GM12873 (cell line): ENCODE measurements around the gene PRKCB.

ENCODE experiments used
- TF ChIP-seq, protein P1 (sequence below): IDR thresholded peaks from 2 replicates; pipeline ENCODE4 v1.5.1; 2012; ENCODE audit warnings: low read depth, mild to moderate bottlenecking, moderate library complexity, low read length, control low read depth; ENCODE audit not compliant: insufficient read depth; ENCODE audit errors: missing control alignments

Gene PRKCB

GRCh38 chr16:23879735-23880373 is 44.1 kb downstream of the PRKCB start:
- TF ChIP-seq, protein P1, sequence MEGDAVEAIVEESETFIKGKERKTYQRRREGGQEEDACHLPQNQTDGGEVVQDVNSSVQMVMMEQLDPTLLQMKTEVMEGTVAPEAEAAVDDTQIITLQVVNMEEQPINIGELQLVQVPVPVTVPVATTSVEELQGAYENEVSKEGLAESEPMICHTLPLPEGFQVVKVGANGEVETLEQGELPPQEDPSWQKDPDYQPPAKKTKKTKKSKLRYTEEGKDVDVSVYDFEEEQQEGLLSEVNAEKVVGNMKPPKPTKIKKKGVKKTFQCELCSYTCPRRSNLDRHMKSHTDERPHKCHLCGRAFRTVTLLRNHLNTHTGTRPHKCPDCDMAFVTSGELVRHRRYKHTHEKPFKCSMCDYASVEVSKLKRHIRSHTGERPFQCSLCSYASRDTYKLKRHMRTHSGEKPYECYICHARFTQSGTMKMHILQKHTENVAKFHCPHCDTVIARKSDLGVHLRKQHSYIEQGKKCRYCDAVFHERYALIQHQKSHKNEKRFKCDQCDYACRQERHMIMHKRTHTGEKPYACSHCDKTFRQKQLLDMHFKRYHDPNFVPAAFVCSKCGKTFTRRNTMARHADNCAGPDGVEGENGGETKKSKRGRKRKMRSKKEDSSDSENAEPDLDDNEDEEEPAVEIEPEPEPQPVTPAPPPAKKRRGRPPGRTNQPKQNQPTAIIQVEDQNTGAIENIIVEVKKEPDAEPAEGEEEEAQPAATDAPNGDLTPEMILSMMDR, result no peak

DNA sequence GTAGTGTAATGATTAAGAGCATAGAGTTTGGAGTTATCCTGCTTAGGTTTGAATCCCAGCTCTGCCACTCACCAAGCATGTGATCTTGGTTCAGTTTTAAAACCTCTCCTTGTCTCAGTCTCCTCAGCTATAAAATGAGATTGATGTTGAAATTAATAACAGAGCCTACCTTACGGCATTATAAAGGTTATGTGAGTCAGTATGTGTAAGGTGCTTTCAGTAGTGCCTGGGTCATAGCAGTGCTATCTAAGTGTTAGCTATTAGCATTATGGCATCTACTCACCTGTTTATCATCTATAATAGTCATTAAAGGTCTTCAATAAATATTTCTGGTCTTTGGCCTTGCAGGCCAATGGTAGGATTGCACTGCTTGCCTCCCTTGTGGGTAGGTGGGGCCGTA is 53.4 kb downstream of the PRKCB start:
- TF ChIP-seq, protein P1, result no peak

DNA sequence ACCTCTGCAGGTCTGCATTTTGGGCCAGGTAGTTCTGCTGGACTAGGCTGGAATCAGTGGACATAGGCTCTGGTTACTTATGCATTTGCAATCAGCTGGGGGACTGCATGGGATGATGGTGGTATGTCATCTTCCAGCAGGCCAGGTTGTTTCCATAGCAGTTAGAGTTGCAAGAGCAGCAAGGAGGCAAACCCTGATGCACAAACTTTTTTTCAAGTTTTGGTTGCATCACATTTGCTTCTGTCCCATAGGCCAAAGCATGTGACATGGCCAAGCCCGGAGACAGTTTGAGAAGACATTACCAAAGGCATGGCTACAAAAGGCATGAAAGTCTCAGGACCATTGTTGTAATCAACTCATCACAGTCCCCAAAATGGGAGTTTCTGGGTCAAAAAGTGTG is 58.2 kb downstream of the PRKCB start:
- TF ChIP-seq, protein P1, result no peak

DNA sequence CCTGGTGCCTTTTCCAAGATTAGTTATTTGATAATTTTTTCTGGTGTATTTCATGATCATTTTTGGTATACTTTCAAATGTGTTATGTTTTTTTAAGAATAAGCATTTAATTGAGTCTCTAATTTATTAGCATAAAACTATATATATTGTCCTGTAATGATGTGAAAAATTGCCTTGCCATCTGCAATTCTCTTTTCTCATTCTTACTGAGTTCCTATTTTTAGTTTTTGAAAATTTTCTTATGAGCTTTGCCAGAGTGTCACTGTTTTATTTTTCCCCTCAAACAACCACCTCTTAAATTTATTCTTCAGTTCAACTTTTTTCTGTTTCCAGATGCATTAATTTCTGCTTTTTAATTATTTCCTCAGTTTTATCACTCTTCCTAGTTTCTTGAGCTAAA is 59.3 kb downstream of the PRKCB start:
- TF ChIP-seq, protein P1, result no peak

DNA sequence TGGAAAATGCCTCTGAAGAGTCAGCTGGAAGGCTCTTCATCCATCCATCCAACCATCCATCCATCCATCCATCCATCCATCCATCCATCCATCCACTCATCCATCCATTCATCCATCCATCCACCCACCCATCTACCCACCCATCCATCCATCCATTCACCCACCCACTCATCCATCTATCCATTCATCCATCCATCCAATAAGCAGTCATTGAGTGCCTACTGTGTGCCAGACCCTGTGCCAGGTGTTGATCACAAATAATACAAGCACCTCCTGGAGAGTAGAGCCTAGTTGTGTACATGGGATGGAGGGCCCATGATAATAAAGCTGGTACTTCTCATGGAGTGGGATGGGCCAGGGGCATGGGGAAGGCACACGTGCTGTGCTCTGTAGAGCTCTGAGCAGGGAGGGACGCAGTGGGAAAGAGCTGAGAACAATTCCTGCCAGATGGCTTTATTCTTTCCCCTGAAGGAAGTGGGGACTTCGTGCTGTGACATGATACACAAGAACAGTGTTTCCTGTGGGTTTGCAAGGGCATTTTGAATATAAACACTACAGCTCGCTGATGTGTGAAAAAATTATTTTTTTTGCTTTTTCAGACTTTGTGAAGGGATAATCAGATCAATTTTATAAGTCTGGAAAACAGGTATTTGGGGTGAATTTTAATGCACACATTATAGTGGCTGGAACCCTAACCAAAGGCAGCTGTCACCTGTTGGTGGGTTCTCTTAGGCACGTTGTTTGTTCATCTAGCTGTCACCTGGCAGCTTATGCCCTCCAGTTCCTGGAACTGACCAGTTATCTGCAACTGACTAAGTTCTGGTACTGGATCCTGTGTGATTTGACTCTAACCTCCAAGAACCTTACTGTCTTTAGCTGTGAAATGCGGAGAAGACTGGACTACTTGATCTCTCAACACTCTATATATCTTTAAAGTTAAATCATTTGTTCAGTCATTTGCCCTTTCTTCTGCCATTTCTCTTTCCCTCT is 61.3 kb downstream of the PRKCB start:
- TF ChIP-seq, protein P1, result no peak

DNA sequence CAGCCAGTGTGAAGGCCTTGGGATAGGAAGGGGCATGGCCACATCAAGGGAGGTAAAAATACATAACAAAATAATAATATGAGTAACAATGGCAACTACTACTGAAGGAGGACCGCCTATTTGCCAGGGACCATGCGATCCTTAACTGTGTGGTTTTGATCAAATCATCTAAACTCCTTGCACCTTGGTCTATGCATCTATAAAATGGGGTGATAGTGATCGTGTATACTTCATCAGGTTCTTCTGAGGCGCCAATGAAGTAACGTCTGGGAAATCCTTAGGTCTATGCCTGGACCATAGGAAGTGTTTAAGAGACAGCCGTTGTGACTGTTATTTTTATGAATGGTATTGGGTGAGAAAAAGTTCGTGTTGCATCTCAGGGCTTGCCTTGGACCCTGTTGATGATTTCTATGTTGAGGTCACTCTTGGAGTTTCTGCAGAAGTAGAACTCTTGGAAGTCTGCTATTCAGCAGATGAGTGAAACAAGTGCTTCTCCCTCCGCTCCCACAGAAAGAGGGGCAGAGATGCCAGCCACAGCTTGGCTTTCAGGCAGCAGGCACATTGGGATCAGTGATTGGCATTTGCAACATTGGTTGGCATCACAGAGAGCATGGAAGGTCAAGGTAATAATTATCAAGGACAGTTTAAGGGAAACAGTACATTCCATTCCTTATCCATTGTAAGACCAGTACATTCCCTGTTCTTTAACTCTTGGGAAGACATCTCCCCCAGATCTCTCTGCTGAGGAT is 63.1 kb downstream of the PRKCB start:
- TF ChIP-seq, protein P1, result no peak

- TF ChIP-seq, protein P1, result no peak
Measured at GRCh38 chr16:23899869-23900268, 64.1 kb downstream of the PRKCB start.
